NCI-H82 (cell line): ENCODE measurements around the gene CRISPLD2.

Experiments
- DNase-seq: peaks from one replicate; lab custom pipeline; 2025; lab: John Stamatoyannopoulos, UW

CRISPLD2 gene

GRCh38 chr16:84800158-84800978 lies 19.4 kb upstream of the CRISPLD2 start:
- DNase-seq: no peak

GRCh38 chr16:84803146-84803545 lies 16.6 kb upstream of the CRISPLD2 start:
- no peak for DNase-seq

- DNase-seq: no peak
These were observed 15.5 kb upstream of the CRISPLD2 start for GRCh38 chr16:84804326-84804725.

GRCh38 chr16:84806256-84806889 lies 13.4 kb upstream of the CRISPLD2 start:
- no peak for DNase-seq

GRCh38 chr16:84806890-84807258 lies 12.9 kb upstream of the CRISPLD2 start:
- no peak for DNase-seq

- no peak for DNase-seq
These were observed 12.0 kb upstream of the CRISPLD2 start for GRCh38 chr16:84807776-84808175.

GRCh38 chr16:84808826-84809225 lies 11.0 kb upstream of the CRISPLD2 start:
- DNase-seq: no peak

GRCh38 chr16:84810518-84811273 lies 9.1 kb upstream of the CRISPLD2 start:
- no peak for DNase-seq

- no peak for DNase-seq
These were observed 8.3 kb upstream of the CRISPLD2 start for GRCh38 chr16:84811529-84811928.

- DNase-seq: no peak
These were observed 6.4 kb upstream of the CRISPLD2 start for GRCh38 chr16:84813141-84813934.

GRCh38 chr16:84815462-84815861 lies 4.3 kb upstream of the CRISPLD2 start:
- DNase-seq: no peak

- DNase-seq: no peak
These were observed 3.8 kb upstream of the CRISPLD2 start for GRCh38 chr16:84816023-84816422.

GRCh38 chr16:84816485-84816884 lies 3.3 kb upstream of the CRISPLD2 start:
- DNase-seq: no peak

GRCh38 chr16:84817206-84817605 lies 2.6 kb upstream of the CRISPLD2 start:
- DNase-seq: no peak

GRCh38 chr16:84817613-84818012 lies 2.2 kb upstream of the CRISPLD2 start:
- DNase-seq: no peak

GRCh38 chr16:84818133-84818532 lies 1.7 kb upstream of the CRISPLD2 start:
- DNase-seq: no peak

- DNase-seq: no peak
These were observed 669 bp upstream of the CRISPLD2 start for GRCh38 chr16:84818989-84819643.

- DNase-seq: no peak
These were observed 510 bp downstream of the CRISPLD2 start for GRCh38 chr16:84820305-84820684.

GRCh38 chr16:84820771-84821170 lies 986 bp downstream of the CRISPLD2 start:
- no peak for DNase-seq

- DNase-seq: no peak
These were observed 1.4 kb downstream of the CRISPLD2 start for GRCh38 chr16:84821179-84821578.
